Upper lobe of left lung (tissue), 6 donors: ENCODE measurements around the gene MYOM1. TPM values are rescaled to one million over a fixed set of nuclear protein-coding genes. Genes with fewer than 3 reads are reported as not detected.
A peak's percentile ranks its signal among the peaks of the same experiment; 100 is the strongest.

ENCODE experiments used
- ATAC-seq, 2 donors: fragments of 200-7000 bp; cut with Tn5 transposase; one replicate each; pipeline ENCODE4 v1.9.1; 2022; ENCODE audit warnings: mild to moderate bottlenecking in 2 of 2, moderate library complexity in 2 of 2; ENCODE audit not compliant: low FRiP score in 2 of 2
- DNase-seq, 2 donors: peaks; one replicate each; pipeline ENCODE4 v3.0.0-alpha.2; 2019 to 2020
- H3K27ac ChIP-seq, 4 donors: fragments of 200-600 bp; sonication (generic); one replicate each; pipeline ENCODE4 v1.5.1; 2016 to 2019
- H3K27me3 ChIP-seq, 4 donors: fragments of 200-600 bp; sonication (generic); one replicate each; pipeline ENCODE4 v1.5.1; 2017 to 2019
- H3K36me3 ChIP-seq, 4 donors: fragments of 200-600 bp; sonication (generic); one replicate each; pipeline ENCODE4 v1.5.1; 2016 to 2019
- H3K4me1 ChIP-seq, 4 donors: fragments of 200-600 bp; sonication (generic); one replicate each; pipeline ENCODE4 v1.5.1; 2018 to 2019
- H3K4me3 ChIP-seq, 4 donors: fragments of 200-600 bp; sonication (generic); one replicate each; pipeline ENCODE4 v1.5.1; 2017 to 2019; ENCODE audit warnings: mild to moderate bottlenecking in 2 of 4, moderate library complexity in 1 of 4
- H3K9me3 ChIP-seq, 4 donors: fragments of 200-600 bp; sonication (generic); one replicate each; pipeline ENCODE4 v1.5.1; 2018 to 2019
- EP300 ChIP-seq, 4 donors: sonication (generic); formaldehyde crosslinking; IDR thresholded peaks; one replicate each; pipeline ENCODE4 v1.5.1; 2017; ENCODE audit warnings: antibody characterized with exemption in 4 of 4, control low read depth in 2 of 4
- POLR2A ChIP-seq, 4 donors: fragments of 450-650 bp; IDR thresholded peaks; one replicate each; pipeline ENCODE4 v1.5.1; 2016 to 2017; ENCODE audit warnings: antibody characterized with exemption in 4 of 4, mild to moderate bottlenecking in 2 of 4
- POLR2AphosphoS5 ChIP-seq, 2 donors: sonication (generic); formaldehyde crosslinking; IDR thresholded peaks; one replicate each; pipeline ENCODE4 v1.5.1; 2017; ENCODE audit warnings: antibody characterized with exemption in 2 of 2
- WGBS, 2 donors: methylation state at CpG; one replicate each; pipeline ENCODE4 v1.1.5; 2017 to 2018; 5-methylcytosine and 5-hydroxymethylcytosine counted together
- total RNA-seq, 6 donors: library from RNA; depleted of rRNA in 4 of 6; stranded (reverse); fragments of >200 nt in 4 of 6; gene quantifications; one replicate each; pipeline versions ENCODE4 v1.1.0 to v1.2.1, GENCODE V29; 2016 to 2021
- TF ChIP-seq, protein P1 (sequence below), 6 experiments: fragments of 450-650 bp in 4 of 6; fragments of 200-600 bp in 2 of 6; sonication (generic) in 2 of 6; IDR thresholded peaks; one replicate each; pipeline ENCODE4 v1.5.1; 2016 to 2019; ENCODE audit warnings: antibody characterized with exemption in 6 of 6
- donor health status: DM: no; HTN: no; CAD: no; lungs with moderate emphysema.
- donor health status: DM: no; HTN: yes; CAD: no; lungs with severe emphysema.

MYOM1 gene
- total RNA-seq, 6 donors from 2014 or later: 0.76 to 11.2 (median 2.2) TPM

DNA sequence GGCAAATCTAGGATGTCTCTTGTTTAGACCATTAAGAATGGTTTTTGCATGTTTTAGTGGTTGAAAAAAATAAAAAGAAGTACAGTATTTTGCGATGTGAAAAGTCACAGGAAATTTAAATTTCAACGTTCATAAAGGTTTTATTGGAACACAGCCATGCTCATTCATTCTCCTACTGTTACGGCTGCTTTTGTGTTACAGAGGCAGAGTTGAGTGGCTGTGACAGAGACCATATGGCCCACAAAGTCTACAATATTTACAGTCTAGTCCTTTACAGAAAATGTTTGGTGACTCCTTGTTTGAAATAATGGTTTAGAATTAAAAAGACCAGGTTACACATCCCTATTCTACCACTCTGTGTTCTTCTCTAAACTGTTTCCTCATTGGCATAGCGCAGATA is 48.1 kb downstream of the MYOM1 start:
- H3K4me1 ChIP-seq: peaks cover 0 to 3% (median 0%) of the 10 kb centered on the region in 4 donors
- ATAC-seq: peak in 1 of 2 donors; percentile 28
- WGBS, 2 donors: 43 to 45% methylated on average over 4 of the region's 4 CpGs
- no peaks in the 10 kb centered on the region for H3K27me3 ChIP-seq
- TF ChIP-seq, protein P1, sequence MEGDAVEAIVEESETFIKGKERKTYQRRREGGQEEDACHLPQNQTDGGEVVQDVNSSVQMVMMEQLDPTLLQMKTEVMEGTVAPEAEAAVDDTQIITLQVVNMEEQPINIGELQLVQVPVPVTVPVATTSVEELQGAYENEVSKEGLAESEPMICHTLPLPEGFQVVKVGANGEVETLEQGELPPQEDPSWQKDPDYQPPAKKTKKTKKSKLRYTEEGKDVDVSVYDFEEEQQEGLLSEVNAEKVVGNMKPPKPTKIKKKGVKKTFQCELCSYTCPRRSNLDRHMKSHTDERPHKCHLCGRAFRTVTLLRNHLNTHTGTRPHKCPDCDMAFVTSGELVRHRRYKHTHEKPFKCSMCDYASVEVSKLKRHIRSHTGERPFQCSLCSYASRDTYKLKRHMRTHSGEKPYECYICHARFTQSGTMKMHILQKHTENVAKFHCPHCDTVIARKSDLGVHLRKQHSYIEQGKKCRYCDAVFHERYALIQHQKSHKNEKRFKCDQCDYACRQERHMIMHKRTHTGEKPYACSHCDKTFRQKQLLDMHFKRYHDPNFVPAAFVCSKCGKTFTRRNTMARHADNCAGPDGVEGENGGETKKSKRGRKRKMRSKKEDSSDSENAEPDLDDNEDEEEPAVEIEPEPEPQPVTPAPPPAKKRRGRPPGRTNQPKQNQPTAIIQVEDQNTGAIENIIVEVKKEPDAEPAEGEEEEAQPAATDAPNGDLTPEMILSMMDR (IDR thresholded peaks at IDR 0.05): no peak
- TF ChIP-seq EP300 (IDR thresholded peaks at IDR 0.05): no peak
- TF ChIP-seq POLR2AphosphoS5 (IDR thresholded peaks at IDR 0.05): no peak
- TF ChIP-seq POLR2A (IDR thresholded peaks at IDR 0.05): no peak
- DNase-seq: no peak
- no peak overlapping the region for H3K27ac ChIP-seq
- no peak overlapping the region for H3K4me3 ChIP-seq
- H3K9me3 ChIP-seq: no peaks in the 10 kb centered on the region
- H3K36me3 ChIP-seq: no peaks in the 10 kb centered on the region

DNA sequence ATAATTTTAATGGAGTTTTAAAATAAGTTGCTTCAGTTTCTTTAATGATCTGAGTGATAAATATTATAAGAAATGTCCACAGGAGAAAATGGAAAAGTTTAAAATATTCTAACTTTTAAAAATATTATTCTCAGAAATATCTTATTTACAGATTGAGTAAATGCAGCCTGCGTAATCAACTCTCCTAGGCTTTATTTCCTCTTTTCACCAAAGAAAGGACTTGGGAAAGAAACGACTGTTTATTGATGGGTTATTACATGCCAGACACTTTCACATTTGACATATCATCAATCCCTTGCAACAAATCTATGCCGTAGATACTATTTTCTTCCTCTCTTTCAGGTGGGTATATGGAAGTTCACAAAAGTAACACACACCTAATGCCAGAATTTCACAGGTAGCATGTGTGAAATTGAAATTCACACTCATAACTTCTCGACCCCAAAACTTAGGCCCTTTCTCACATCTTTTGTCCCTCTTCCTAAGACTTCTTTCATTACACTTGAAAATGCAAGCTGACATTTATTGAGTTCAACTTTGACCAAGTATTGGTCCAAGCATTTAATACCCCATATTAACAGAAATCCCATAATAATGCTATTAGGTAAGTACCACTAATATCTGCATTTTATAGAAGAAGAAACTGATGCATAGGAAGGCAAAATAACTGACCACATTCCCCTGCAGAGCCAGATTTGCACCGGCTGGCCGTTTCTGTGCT is 49.2 kb downstream of the MYOM1 start:
- ATAC-seq: no peak
- Histone ChIP-seq H3K4me3 (no peak overlapping the region), H3K36me3 (no peaks in the 10 kb centered on the region), H3K27ac (no peak overlapping the region), H3K9me3 (no peaks in the 10 kb centered on the region), H3K27me3 (no peaks in the 10 kb centered on the region), H3K4me1 (peaks cover 0 to 3% (median 0%) of the 10 kb centered on the region in 4 donors)
- TF ChIP-seq POLR2AphosphoS5 (IDR thresholded peaks at IDR 0.05) (no peak), POLR2A (IDR thresholded peaks at IDR 0.05) (no peak), EP300 (IDR thresholded peaks at IDR 0.05) (no peak)
- TF ChIP-seq, protein P1 (IDR thresholded peaks at IDR 0.05): no peak
- 70 to 83% methylated on average over 6 of the region's 6 CpGs for WGBS, 2 donors
- DNase-seq: no peak

DNA sequence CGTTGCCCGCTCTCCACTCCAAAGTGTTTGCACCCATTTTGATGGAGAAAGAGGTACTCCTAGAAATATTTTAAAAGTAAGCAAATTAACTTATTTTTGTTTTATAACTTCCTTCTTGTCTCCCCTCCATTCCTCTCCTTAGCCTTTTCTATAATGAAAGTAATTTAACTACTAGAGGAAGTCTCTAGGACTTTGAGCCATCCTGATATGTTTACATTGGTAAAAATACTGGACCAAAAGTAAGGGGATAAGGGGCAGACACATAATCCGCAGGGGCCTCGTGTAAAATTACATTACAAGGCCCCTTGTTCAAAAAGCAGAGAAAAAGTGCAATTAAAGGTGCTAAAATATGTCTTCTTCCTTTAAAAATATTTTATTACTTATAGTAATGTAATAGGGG is 55.4 kb downstream of the MYOM1 start:
- Histone ChIP-seq H3K4me3 (no peak overlapping the region), H3K4me1 (no peaks in the 10 kb centered on the region), H3K27ac (no peak overlapping the region), H3K27me3 (no peaks in the 10 kb centered on the region), H3K36me3 (no peaks in the 10 kb centered on the region), H3K9me3 (no peaks in the 10 kb centered on the region)
- WGBS, 2 donors: 74 to 83% methylated on average over 4 of the region's 4 CpGs
- DNase-seq (no peak), ATAC-seq (no peak)
- TF ChIP-seq, protein P1 (IDR thresholded peaks at IDR 0.05): no peak
- TF ChIP-seq EP300 (IDR thresholded peaks at IDR 0.05) (no peak), POLR2AphosphoS5 (IDR thresholded peaks at IDR 0.05) (no peak), POLR2A (IDR thresholded peaks at IDR 0.05) (no peak)

GRCh38 chr18:3163968-3164367 is 55.8 kb downstream of the MYOM1 start:
- TF ChIP-seq POLR2A (IDR thresholded peaks at IDR 0.05) (no peak), POLR2AphosphoS5 (IDR thresholded peaks at IDR 0.05) (no peak), EP300 (IDR thresholded peaks at IDR 0.05) (no peak)
- TF ChIP-seq, protein P1 (IDR thresholded peaks at IDR 0.05): no peak
- WGBS, 2 donors: 71 to 76% methylated on average over 5 of the region's 5 CpGs

GRCh38 chr18:3162181-3162580 is 57.6 kb downstream of the MYOM1 start:
- 74 to 84% methylated on average over 3 of the region's 3 CpGs for WGBS, 2 donors
- no peak for ATAC-seq
- Histone ChIP-seq H3K9me3 (no peaks in the 10 kb centered on the region), H3K27me3 (no peaks in the 10 kb centered on the region), H3K27ac (no peak overlapping the region), H3K4me3 (no peak overlapping the region), H3K4me1 (no peaks in the 10 kb centered on the region), H3K36me3 (no peaks in the 10 kb centered on the region)
- DNase-seq: no peak
- TF ChIP-seq POLR2A (IDR thresholded peaks at IDR 0.05): no peak
- TF ChIP-seq, protein P1 (IDR thresholded peaks at IDR 0.05): no peak
- TF ChIP-seq EP300 (IDR thresholded peaks at IDR 0.05): no peak
- TF ChIP-seq POLR2AphosphoS5 (IDR thresholded peaks at IDR 0.05): no peak

More at GRCh38 chr18:3163968-3164367, 55.8 kb downstream of the MYOM1 start:
- no peak for DNase-seq
- no peaks in the 10 kb centered on the region for H3K9me3 ChIP-seq
- H3K36me3 ChIP-seq: no peaks in the 10 kb centered on the region
- H3K27ac ChIP-seq: no peak overlapping the region
- no peak overlapping the region for H3K4me3 ChIP-seq
- no peaks in the 10 kb centered on the region for H3K4me1 ChIP-seq
- ATAC-seq: no peak
- H3K27me3 ChIP-seq: no peaks in the 10 kb centered on the region
